Measurements from ENCODE around the gene OBP2B.

DNA sequence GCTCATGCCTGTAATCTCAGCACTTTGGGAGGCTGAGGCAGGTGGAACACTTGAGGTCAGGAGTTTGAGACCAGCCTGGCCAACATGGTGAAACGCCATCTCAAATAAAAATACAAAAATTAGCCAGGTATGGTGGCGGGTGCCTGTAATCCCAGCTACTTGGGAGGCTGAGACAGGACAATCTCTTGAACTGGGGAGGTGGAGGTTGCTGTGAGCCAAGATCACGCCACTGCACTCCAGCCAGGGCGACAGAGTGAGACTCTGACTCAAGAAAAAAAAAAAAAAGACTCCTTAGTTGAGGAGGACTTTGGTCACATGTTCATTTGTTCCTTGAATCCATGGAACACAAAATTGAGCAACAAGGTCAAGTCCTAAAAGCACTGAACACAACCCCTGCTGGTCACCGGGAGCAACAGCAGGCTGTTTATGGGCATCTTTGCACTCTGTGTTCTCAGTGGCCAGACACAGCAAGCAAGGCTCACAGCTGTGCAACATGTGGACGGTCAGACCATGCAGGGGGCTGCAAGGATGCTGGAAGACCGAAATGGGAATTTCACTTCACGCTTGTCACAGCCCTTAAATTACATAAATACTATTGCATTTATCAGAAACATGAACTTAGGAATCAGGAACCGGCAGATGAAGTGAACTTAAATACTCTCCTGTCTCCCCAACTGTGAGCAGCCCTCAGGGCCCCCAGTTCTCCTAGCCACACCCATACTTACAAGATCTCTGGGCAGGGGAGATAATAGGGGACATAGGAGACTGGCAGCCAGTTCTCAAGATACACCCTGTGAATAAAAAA is 48.1 kb downstream of the OBP2B start:
- TF ChIP-seq EZH2 (IDR thresholded peaks at IDR 0.05), result no peak
- no peak for TF ChIP-seq POLR2AphosphoS5 (IDR thresholded peaks at IDR 0.05; ENCODE audit: borderline replicate concordance, low read depth, low read length)
